A673 (cell line): Measurements from ENCODE around the gene DIPK1B.

Experiments
- EZH2 ChIP-seq: fragments of 200-600 bp; sonication (generic); IDR thresholded peaks from 2 replicates; pipeline ENCODE4 v1.6.1; 2017; ENCODE audit warnings: borderline replicate concordance, low read depth, mild to moderate bottlenecking, mixed read lengths, antibody characterized with exemption, low read length; ENCODE audit not compliant: poor library complexity, severe bottlenecking
- TF ChIP-seq, protein P1 (sequence below): fragments of 300-800, 200-600 bp; sonication (generic); conservative IDR thresholded peaks from 2 replicates; pipeline ENCODE4 v1.5.1; 2017; ENCODE audit warnings: low read depth, mild to moderate bottlenecking, antibody characterized with exemption, low read length, moderate library complexity, mixed read lengths

DNA sequence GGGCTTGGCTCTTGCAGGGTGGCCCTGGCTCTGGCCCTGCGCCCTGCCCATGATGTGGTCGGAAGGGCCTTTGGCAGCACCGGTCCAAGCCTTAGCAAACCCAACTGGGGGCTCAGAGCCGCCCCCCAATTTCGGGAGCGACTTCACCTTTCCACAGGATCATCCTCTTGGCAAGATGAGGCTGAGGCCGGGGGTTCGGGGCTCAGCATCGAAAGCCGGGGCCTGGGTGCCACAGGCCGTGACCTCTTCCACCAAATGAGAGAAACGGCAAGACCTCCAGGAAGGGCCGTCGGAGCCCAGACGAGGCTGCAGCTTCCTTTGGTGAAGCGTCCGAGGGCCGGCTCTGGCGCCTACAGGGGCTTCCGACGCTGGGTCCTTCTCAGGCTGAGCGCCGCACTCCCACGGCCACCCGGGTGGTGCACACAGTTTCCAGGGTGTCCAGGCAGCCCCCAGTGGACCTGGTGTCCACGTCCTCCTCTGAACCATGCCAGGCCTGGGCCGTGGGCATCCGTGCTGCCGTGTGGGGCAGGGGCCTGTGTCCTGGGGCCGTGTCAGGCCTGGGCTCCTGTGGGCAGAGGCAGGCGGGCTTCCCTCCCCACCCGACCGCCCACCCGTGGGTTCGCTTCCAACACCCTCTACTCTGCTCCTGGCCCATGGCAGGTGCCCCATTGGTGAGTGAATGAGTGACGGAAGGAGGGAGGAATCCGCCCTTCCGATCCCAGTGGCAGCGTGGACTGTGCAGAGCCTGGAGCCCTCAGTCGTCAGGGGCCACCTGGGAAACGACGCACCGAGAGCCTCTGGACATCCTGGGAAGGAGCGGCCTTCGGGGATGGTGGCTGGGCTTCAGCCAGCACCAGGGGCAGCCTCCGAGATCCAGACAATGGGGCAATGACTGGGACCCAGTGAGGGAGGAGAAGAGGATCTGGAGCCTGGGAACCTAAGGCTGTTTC is 19.9 kb upstream of the DIPK1B start:
- TF ChIP-seq, protein P1, sequence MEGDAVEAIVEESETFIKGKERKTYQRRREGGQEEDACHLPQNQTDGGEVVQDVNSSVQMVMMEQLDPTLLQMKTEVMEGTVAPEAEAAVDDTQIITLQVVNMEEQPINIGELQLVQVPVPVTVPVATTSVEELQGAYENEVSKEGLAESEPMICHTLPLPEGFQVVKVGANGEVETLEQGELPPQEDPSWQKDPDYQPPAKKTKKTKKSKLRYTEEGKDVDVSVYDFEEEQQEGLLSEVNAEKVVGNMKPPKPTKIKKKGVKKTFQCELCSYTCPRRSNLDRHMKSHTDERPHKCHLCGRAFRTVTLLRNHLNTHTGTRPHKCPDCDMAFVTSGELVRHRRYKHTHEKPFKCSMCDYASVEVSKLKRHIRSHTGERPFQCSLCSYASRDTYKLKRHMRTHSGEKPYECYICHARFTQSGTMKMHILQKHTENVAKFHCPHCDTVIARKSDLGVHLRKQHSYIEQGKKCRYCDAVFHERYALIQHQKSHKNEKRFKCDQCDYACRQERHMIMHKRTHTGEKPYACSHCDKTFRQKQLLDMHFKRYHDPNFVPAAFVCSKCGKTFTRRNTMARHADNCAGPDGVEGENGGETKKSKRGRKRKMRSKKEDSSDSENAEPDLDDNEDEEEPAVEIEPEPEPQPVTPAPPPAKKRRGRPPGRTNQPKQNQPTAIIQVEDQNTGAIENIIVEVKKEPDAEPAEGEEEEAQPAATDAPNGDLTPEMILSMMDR = no peak
- no peak for TF ChIP-seq EZH2
